NOMO-1 treated with DMSO at 0.1 percent for 48 hours (cell line): ENCODE data around the gene TYR.
"Not testable (repeated sequence)": the region's sequence is repeated elsewhere in the genome, so short reads cannot be mapped to it uniquely, and the experiment has no call there.

Experiments used
- DNase-seq: peaks from one replicate; lab custom pipeline; 2025; ENCODE audit not compliant: unreplicated experiment; lab: John Stamatoyannopoulos, UW

The TYR gene

DNA sequence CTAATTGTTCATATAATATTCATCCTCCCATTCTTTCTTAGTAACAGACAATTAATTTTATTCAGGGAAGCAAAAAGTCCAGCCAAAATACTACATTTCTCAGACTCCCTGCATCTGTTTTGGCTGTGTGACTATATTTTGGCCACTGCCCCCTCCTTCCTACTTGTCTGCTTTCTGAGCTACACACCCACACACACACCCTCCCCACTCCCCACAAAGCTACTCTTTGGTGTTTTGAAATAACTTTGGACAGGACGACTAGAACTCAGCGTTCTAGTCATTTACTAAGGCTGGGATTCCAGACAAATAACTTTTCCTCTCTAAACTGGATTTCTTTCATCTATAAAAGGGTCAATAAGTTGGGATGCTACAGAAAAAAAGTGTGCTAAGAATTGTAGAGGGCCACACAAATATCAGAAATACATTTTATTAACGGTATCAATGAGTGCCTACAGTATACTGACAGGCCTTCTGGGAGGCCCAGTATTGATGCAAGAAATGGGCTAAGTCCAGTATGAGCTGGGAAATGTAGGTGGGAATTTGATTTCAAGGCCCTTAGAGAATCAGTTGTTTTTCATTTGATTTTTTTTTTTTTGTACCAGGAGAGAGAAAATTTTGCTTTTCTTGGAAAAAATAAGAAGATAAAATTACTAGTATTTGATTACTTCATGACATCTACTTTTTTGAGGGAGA lies 165.4 kb downstream of the TYR start:
- not testable (repeated sequence) for DNase-seq
